H1 (cell line): ENCODE results near the gene NDUFS7. TPM values are rescaled to one million over a fixed set of nuclear protein-coding genes. Genes with fewer than 3 reads are reported as not detected.

Source experiments
- CTCF ChIA-PET: fragments of 300-600 bp; sonication (Branson Sonifier 250); formaldehyde crosslinking; loops from one replicate; lab custom pipeline; 2021; ENCODE audit not compliant: partially characterized antibody; lab: Charles Lee
- POLR2A ChIA-PET: fragments of 300-600 bp; sonication (Branson Sonifier 250); formaldehyde crosslinking; loops from one replicate; lab custom pipeline; 2021; ENCODE audit warnings: inconsistent platforms; ENCODE audit not compliant: partially characterized antibody; lab: Charles Lee
- DNase-seq, 2 experiments: peaks; one replicate each; pipeline versions ENCODE4 v3.0.0 to v3.0.0-alpha.2; 2010 to 2022; ENCODE audit warnings: low spot score in 2 of 2, low read depth in 1 of 2, mixed read lengths in 1 of 2
- FAIRE-seq: peaks from 2 replicates; lab custom pipeline; 2011; peaks lifted over from hg19 to GRCh38; lab: Jason Lieb, UNC
- H2AFZ ChIP-seq: 2 replicates; pipeline ENCODE4 v1.8.1; 2012; ENCODE audit warnings: low read length, inconsistent platforms
- H2AK5ac ChIP-seq: 2 replicates; pipeline ENCODE4 v1.6.1; 2013; ENCODE audit warnings: low read depth, low read length
- H2BK120ac ChIP-seq: replicated peaks from 2 replicates; pipeline ENCODE3; 2013; ENCODE audit warnings: low read depth, low read length, inconsistent platforms
- H2BK12ac ChIP-seq: 2 replicates; pipeline ENCODE4 v1.6.1; 2013; ENCODE audit warnings: low read depth, low read length
- H2BK15ac ChIP-seq: 2 replicates; pipeline ENCODE4 v1.6.1; 2013; ENCODE audit warnings: low read length
- H2BK20ac ChIP-seq: 2 replicates; pipeline ENCODE4 v1.6.1; 2013; ENCODE audit warnings: low read length
- H2BK5ac ChIP-seq: 2 replicates; pipeline ENCODE4 v1.6.1; 2013; ENCODE audit warnings: low read depth, low read length
- H3K14ac ChIP-seq: 2 replicates; pipeline ENCODE4 v1.6.1; 2013; ENCODE audit warnings: inconsistent platforms; ENCODE audit not compliant: insufficient read length
- H3K18ac ChIP-seq: 2 replicates; pipeline ENCODE4 v1.6.1; 2013; ENCODE audit warnings: low read length; ENCODE audit errors: extremely low read depth
- H3K23ac ChIP-seq: 2 replicates; pipeline ENCODE4 v1.6.1; 2013; ENCODE audit warnings: inconsistent platforms; ENCODE audit not compliant: insufficient read length
- H3K23me2 ChIP-seq: 2 replicates; pipeline ENCODE4 v1.6.1; 2013; ENCODE audit warnings: low read depth, low read length
- H3K27ac ChIP-seq: 2 replicates; pipeline ENCODE4 v1.6.1; 2011; ENCODE audit warnings: low read depth, low read length, inconsistent platforms
- H3K27me3 ChIP-seq, 4 experiments: replicated peaks in 1 of 4; 1 replicate in 1 of 4; 2 replicates in 3 of 4; pipeline versions ENCODE4 v1.6.1 to v1.8.1; 2011 to 2013; ENCODE audit warnings: low read length in 3 of 4, mild to moderate bottlenecking in 3 of 4, inconsistent platforms in 2 of 4, mixed read lengths in 2 of 4, moderate library complexity in 1 of 4; ENCODE audit not compliant: control insufficient read depth in 3 of 4, insufficient read depth in 3 of 4; ENCODE audit errors: extremely low read depth in 1 of 4
- H3K36me3 ChIP-seq, 4 experiments: 2 replicates each; pipeline versions ENCODE4 v1.6.1 to v1.8.1; 2011 to 2013; ENCODE audit warnings: mild to moderate bottlenecking in 4 of 4, low read length in 3 of 4, moderate library complexity in 2 of 4, control low read depth in 1 of 4, inconsistent platforms in 1 of 4; ENCODE audit not compliant: insufficient read depth in 4 of 4, control insufficient read depth in 2 of 4
- H3K4ac ChIP-seq: replicated peaks from 2 replicates; pipeline ENCODE3; 2013; ENCODE audit warnings: low read length, low read depth, mixed read lengths, inconsistent platforms; ENCODE audit not compliant: insufficient read length
- H3K4me1 ChIP-seq, 4 experiments: replicated peaks in 1 of 4; 1 replicate in 1 of 4; 2 replicates in 3 of 4; pipeline versions ENCODE4 v1.6.1 to v1.8.1; 2011 to 2013; ENCODE audit warnings: low read length in 3 of 4, inconsistent platforms in 2 of 4, mixed read lengths in 1 of 4; ENCODE audit not compliant: insufficient read depth in 4 of 4, control insufficient read depth in 3 of 4
- H3K4me2 ChIP-seq, 2 experiments: 2 replicates each; pipeline versions ENCODE4 v1.6.1 to v1.8.1; 2011 to 2013; ENCODE audit warnings: low read depth in 2 of 2, low read length in 2 of 2, control low read depth in 1 of 2, inconsistent platforms in 1 of 2, mild to moderate bottlenecking in 1 of 2; ENCODE audit not compliant: insufficient read depth in 1 of 2
- H3K4me3 ChIP-seq, 4 experiments: fragments of 200-600, 300-600 bp in 1 of 4; sonication (generic), shearing (Covaris generic), sonication (Bioruptor Twin) in 1 of 4; 2 replicates each; pipeline versions ENCODE4 v1.5.1 to v1.8.1; 2011 to 2016; ENCODE audit warnings: low read length in 4 of 4, low read depth in 3 of 4, control low read depth in 2 of 4, inconsistent platforms in 2 of 4, mild to moderate bottlenecking in 2 of 4, mixed read lengths in 1 of 4, moderate library complexity in 1 of 4; ENCODE audit not compliant: insufficient read depth in 2 of 4; ENCODE audit errors: extremely low read depth in 1 of 4
- H3K56ac ChIP-seq: replicated peaks from 2 replicates; pipeline ENCODE3; 2013; ENCODE audit warnings: low read depth, mild to moderate bottlenecking, mixed read lengths, low read length, inconsistent platforms; ENCODE audit not compliant: insufficient read length
- H3K79me1 ChIP-seq: 2 replicates; pipeline ENCODE4 v1.6.1; 2013; ENCODE audit warnings: low read depth, low read length, control low read depth
- H3K79me2 ChIP-seq, 2 experiments: 2 replicates each; pipeline versions ENCODE4 v1.6.1 to v1.8.1; 2012 to 2013; ENCODE audit warnings: low read length in 2 of 2, mild to moderate bottlenecking in 2 of 2, inconsistent platforms in 1 of 2; ENCODE audit not compliant: insufficient read depth in 2 of 2, control insufficient read depth in 1 of 2
- H3K9ac ChIP-seq, 4 experiments: replicated peaks in 1 of 4; 1 replicate in 1 of 4; 2 replicates in 3 of 4; pipeline versions ENCODE4 v1.6.1 to v1.8.1; 2011 to 2013; ENCODE audit warnings: low read depth in 3 of 4, low read length in 3 of 4, control low read depth in 2 of 4, mild to moderate bottlenecking in 2 of 4, moderate library complexity in 2 of 4, inconsistent platforms in 1 of 4; ENCODE audit errors: extremely low read depth in 1 of 4
- H3K9me3 ChIP-seq, 2 experiments: 2 replicates each; pipeline versions ENCODE4 v1.6.1 to v1.8.1; 2012 to 2013; ENCODE audit warnings: mild to moderate bottlenecking in 2 of 2, moderate library complexity in 2 of 2, control low read depth in 1 of 2, inconsistent platforms in 1 of 2, low read depth in 1 of 2, low read length in 1 of 2, mixed read lengths in 1 of 2; ENCODE audit not compliant: insufficient read depth in 2 of 2
- H4K20me1 ChIP-seq, 2 experiments: replicated peaks in 1 of 2; 2 replicates each; pipeline versions ENCODE3 to v1.8.1; 2011 to 2013; ENCODE audit warnings: inconsistent platforms in 2 of 2, low read length in 2 of 2, mild to moderate bottlenecking in 1 of 2; ENCODE audit not compliant: insufficient read depth in 2 of 2, control insufficient read depth in 1 of 2
- H4K5ac ChIP-seq: 2 replicates; pipeline ENCODE4 v1.6.1; 2013; ENCODE audit warnings: low read length, low read depth, mixed read lengths, inconsistent platforms; ENCODE audit not compliant: insufficient read length
- H4K8ac ChIP-seq: 2 replicates; pipeline ENCODE4 v1.8.0; 2013; ENCODE audit warnings: mild to moderate bottlenecking, moderate library complexity, low read length, inconsistent platforms; ENCODE audit not compliant: insufficient read depth; ENCODE audit errors: extremely low read depth
- H4K91ac ChIP-seq: replicated peaks from 2 replicates; pipeline ENCODE3; 2013; ENCODE audit warnings: low read length, mixed read lengths, inconsistent platforms; ENCODE audit not compliant: insufficient read length
- CEBPB ChIP-seq: IDR thresholded peaks from 2 replicates; pipeline ENCODE4 v1.6.1; 2012; ENCODE audit warnings: low read depth, low read length
- CHD1 ChIP-seq: IDR thresholded peaks from 2 replicates; pipeline ENCODE4 v1.6.1; 2012; ENCODE audit warnings: low read depth, low read length, improper control_type of control experiment
- EP300 ChIP-seq, 2 experiments: IDR thresholded peaks; 1 replicate in 1 of 2; 2 replicates in 1 of 2; pipeline ENCODE4 v1.6.1; 2011 to 2012; ENCODE audit warnings: low read depth in 2 of 2, low read length in 2 of 2, mild to moderate bottlenecking in 2 of 2, borderline replicate concordance in 1 of 2, inconsistent platforms in 1 of 2, moderate library complexity in 1 of 2
- RBBP5 ChIP-seq: IDR thresholded peaks from 2 replicates; pipeline ENCODE4 v1.7.1; 2012; ENCODE audit warnings: low read depth, mild to moderate bottlenecking, inconsistent platforms, low read length, moderate library complexity, borderline replicate concordance
- SIX5 ChIP-seq: IDR thresholded peaks from 2 replicates; pipeline ENCODE4 v1.6.1; 2011; ENCODE audit warnings: mild to moderate bottlenecking, low read depth, low read length
- SP1 ChIP-seq: IDR thresholded peaks from 2 replicates; pipeline ENCODE4 v1.6.1; 2011; ENCODE audit warnings: low read depth, low read length
- ZNF274 ChIP-seq: IDR thresholded peaks from 2 replicates; pipeline ENCODE4 v1.7.0; 2012; ENCODE audit warnings: low read length, borderline replicate concordance; ENCODE audit errors: extremely low read depth
- WGBS, 2 experiments: shearing (Covaris generic) in 1 of 2; methylation state at CpG; one replicate each; pipeline versions ENCODE4 v1.1.6 to v1.1.7; 2013 to 2015; ENCODE audit warnings: low lambda C conversion rate in 2 of 2, mixed read lengths in 2 of 2, inconsistent platforms in 1 of 2, low coverage in 1 of 2, missing lambda C conversion rate in 1 of 2; ENCODE audit not compliant: insufficient replicate concordance in 2 of 2, insufficient coverage in 1 of 2, insufficient read length in 1 of 2; ENCODE audit errors: extremely low coverage in 1 of 2, missing lambda C conversion rate in 1 of 2; 5-methylcytosine and 5-hydroxymethylcytosine counted together
- polyA plus RNA-seq, 7 experiments: library from polyadenylated mRNA; depleted of rRNA in 3 of 7; stranded (reverse) in 5 of 7; unstranded in 2 of 7; fragments of >200 nt in 5 of 7; fragments of 200-250 nt in 2 of 7; gene quantifications; 1 replicate in 5 of 7; 2 replicates in 1 of 7; 4 replicates in 1 of 7; pipeline versions ENCODE4 v1.2.1 to v1.2.3, GENCODE V29; 2011 to 2013; ENCODE audit warnings: missing spikeins in 2 of 7, mixed read lengths in 2 of 7
- total RNA-seq: library from RNA; stranded (reverse); fragmentation: NEBNext Ultra II Directional; extraction: Animal tissue kit (Norgen Biotek cat#: 25700); gene quantifications from 2 replicates; pipeline ENCODE4 v1.2.1, GENCODE V29; 2021
- TF ChIP-seq, protein P1 (sequence below): IDR thresholded peaks from 2 replicates; pipeline ENCODE4 v1.6.1; 2011; ENCODE audit warnings: low read length, improper control_type of control experiment
- TF ChIP-seq, protein P2 (sequence below): IDR thresholded peaks from 2 replicates; pipeline ENCODE4 v1.6.1; 2011; ENCODE audit warnings: low read depth, mild to moderate bottlenecking, low read length; ENCODE audit not compliant: insufficient read depth
- TF ChIP-seq, protein P3 (sequence below): IDR thresholded peaks from 2 replicates; pipeline ENCODE4 v1.6.1; 2012; ENCODE audit warnings: inconsistent platforms

NDUFS7 gene
- total and polyA plus RNA-seq, 2 of the 8 experiments (the other 6 are each of a cell fraction or from before 2014, with no cell fraction given), result 78.1 to 309 TPM

GRCh38 chr19:1410136-1410786, 26.6 kb downstream of the NDUFS7 start:
- H4K5ac ChIP-seq, result no peak overlapping the region
- H4K20me1 ChIP-seq, result peaks cover 52 to 57% of the 10 kb centered on the region in 2 experiments
- no peak overlapping the region for H2BK12ac ChIP-seq
- no peak overlapping the region for H2BK15ac ChIP-seq
- peaks cover 15% of the 10 kb centered on the region for H3K79me1 ChIP-seq
- 0 out of 2 replicates have a peak overlapping the region, but pooled peaks have one; percentile 48 for H2BK5ac ChIP-seq
- no peaks in the 10 kb centered on the region for H3K9me3 ChIP-seq
- no peak overlapping the region for H3K14ac ChIP-seq
- peak overlapping the region; percentile 85 to 87; a peak in 3 of 4 replicates for H3K4me2 ChIP-seq
- no peak overlapping the region for H3K23ac ChIP-seq
- ChIA-PET POLR2A (interaction anchor here (0.6 to 3.4 kb wide), 9 partner anchors 11 to 141 kb away, joined by 3 to 15 read pairs (median 6); partner anchors contain the start of gene CIRBP), CTCF (interaction anchor here (1.2 to 1.9 kb wide), 2 partner anchors 35 to 99 kb away, joined by 4 read pairs; no protein-coding TSS in a partner anchor)
- no peak overlapping the region for H4K91ac ChIP-seq
- H2BK120ac ChIP-seq, result no peak overlapping the region
- H2AFZ ChIP-seq, result no peak overlapping the region
- 93% methylated on average over 23 of the region's 23 CpGs; no CpG with 5 or more reads in 1 of the 2 experiments for WGBS, 2 experiments
- no peaks in the 10 kb centered on the region for H3K27me3 ChIP-seq
- no peak overlapping the region for H3K4ac ChIP-seq
- H3K18ac ChIP-seq, result no peak overlapping the region
- H3K36me3 ChIP-seq, result peaks cover 0 to 4% (median 1%) of the 10 kb centered on the region in 4 experiments; a peak in 5 of 8 replicates
- H3K9ac ChIP-seq, result peak overlapping the region in 2 of 4 experiments; percentile 2 to 76; a peak in 1 of 7 replicates
- peaks cover 10% of the 10 kb centered on the region; the same call in 1 of the 2 replicates for H3K23me2 ChIP-seq
- no peak overlapping the region for H2AK5ac ChIP-seq
- H4K8ac ChIP-seq, result no peak overlapping the region
- FAIRE-seq (no peak), DNase-seq (no peak)
- H3K27ac ChIP-seq, result peak overlapping the region; percentile 37; the same call in 1 of the 2 replicates
- H3K4me1 ChIP-seq, result peaks cover 2 to 25% (median 18%) of the 10 kb centered on the region in 4 experiments; a peak in 6 of 7 replicates
- no peak overlapping the region for H3K56ac ChIP-seq
- 0 out of 8 replicates have a peak overlapping the region, but pooled peaks of 1 of the 4 experiments have one; percentile 83 for H3K4me3 ChIP-seq
- H3K79me2 ChIP-seq, result peaks cover 53 to 74% of the 10 kb centered on the region in 2 experiments
- H2BK20ac ChIP-seq, result no peak overlapping the region
- TF ChIP-seq RBBP5 (no peak), EP300 (IDR thresholded peaks at IDR 0.05; ENCODE audit: borderline replicate concordance in 1 of 2, low read depth in 2 of 2, low read length in 2 of 2) (no peak), SIX5 (no peak), ZNF274 (no peak), SP1 (no peak), CEBPB (no peak), CHD1 (no peak)
- TF ChIP-seq, protein P1, sequence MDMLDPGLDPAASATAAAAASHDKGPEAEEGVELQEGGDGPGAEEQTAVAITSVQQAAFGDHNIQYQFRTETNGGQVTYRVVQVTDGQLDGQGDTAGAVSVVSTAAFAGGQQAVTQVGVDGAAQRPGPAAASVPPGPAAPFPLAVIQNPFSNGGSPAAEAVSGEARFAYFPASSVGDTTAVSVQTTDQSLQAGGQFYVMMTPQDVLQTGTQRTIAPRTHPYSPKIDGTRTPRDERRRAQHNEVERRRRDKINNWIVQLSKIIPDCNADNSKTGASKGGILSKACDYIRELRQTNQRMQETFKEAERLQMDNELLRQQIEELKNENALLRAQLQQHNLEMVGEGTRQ, result no peak
- TF ChIP-seq, protein P2, sequence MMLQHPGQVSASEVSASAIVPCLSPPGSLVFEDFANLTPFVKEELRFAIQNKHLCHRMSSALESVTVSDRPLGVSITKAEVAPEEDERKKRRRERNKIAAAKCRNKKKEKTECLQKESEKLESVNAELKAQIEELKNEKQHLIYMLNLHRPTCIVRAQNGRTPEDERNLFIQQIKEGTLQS, result no peak
- TF ChIP-seq, protein P3, sequence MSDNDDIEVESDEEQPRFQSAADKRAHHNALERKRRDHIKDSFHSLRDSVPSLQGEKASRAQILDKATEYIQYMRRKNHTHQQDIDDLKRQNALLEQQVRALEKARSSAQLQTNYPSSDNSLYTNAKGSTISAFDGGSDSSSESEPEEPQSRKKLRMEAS, result no peak
